ENCODE measurements around the gene CLSTN2.

DNA sequence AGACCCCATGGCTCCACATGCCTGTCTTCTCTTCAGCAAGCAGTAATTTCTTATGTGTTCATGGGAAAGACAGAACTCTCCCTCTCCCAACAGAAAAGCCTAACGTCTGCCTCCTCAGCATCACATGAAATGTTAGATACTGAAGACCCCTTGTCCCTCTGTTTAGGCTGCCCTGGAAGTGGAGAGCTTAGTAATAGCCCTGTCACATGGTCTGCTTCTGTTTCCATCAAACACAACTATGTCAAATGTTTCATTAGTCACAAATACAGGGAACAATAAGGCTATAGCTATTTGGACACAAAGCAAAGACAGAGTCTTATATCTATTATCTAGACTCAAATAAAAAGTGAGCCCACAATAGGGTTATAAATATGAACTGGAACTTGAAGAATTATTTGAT lies 552.6 kb downstream of the CLSTN2 start:
- TF ChIP-seq, protein P1, sequence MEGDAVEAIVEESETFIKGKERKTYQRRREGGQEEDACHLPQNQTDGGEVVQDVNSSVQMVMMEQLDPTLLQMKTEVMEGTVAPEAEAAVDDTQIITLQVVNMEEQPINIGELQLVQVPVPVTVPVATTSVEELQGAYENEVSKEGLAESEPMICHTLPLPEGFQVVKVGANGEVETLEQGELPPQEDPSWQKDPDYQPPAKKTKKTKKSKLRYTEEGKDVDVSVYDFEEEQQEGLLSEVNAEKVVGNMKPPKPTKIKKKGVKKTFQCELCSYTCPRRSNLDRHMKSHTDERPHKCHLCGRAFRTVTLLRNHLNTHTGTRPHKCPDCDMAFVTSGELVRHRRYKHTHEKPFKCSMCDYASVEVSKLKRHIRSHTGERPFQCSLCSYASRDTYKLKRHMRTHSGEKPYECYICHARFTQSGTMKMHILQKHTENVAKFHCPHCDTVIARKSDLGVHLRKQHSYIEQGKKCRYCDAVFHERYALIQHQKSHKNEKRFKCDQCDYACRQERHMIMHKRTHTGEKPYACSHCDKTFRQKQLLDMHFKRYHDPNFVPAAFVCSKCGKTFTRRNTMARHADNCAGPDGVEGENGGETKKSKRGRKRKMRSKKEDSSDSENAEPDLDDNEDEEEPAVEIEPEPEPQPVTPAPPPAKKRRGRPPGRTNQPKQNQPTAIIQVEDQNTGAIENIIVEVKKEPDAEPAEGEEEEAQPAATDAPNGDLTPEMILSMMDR (IDR thresholded peaks at IDR 0.05; ENCODE audit: control extremely low read depth in 1 of 3, insufficient read depth in 1 of 3, low read depth in 1 of 3, low read length in 3 of 3): no peak
- TF ChIP-seq POLR2AphosphoS5 (IDR thresholded peaks at IDR 0.05; ENCODE audit: low read depth, low read length): no peak
- TF ChIP-seq TBP (IDR thresholded peaks at IDR 0.05; ENCODE audit: low read depth, low read length): no peak
- TF ChIP-seq SIN3A (conservative IDR thresholded peaks at IDR 0.05 in 1 of 2, IDR thresholded peaks at IDR 0.05 in 1 of 2; ENCODE audit: low read depth in 1 of 2, low read length in 2 of 2): no peak
- no peak for TF ChIP-seq POLR2A (IDR thresholded peaks at IDR 0.05; ENCODE audit: control extremely low read depth in 1 of 2, low read depth in 2 of 2, low read length in 2 of 2)
- no peak for TF ChIP-seq YY1 (IDR thresholded peaks at IDR 0.05; ENCODE audit: low read depth, low read length)
- no peak for TF ChIP-seq BACH1 (IDR thresholded peaks at IDR 0.05; ENCODE audit: low read length)
- no peak for TF ChIP-seq NRF1 (IDR thresholded peaks at IDR 0.05; ENCODE audit: low read depth, low read length)
- no peak for TF ChIP-seq ZNF274 (IDR thresholded peaks at IDR 0.05; ENCODE audit: borderline replicate concordance, extremely low read depth, low read length)
- no peak for TF ChIP-seq SP1 (IDR thresholded peaks at IDR 0.05; ENCODE audit: low read depth, low read length)
- TF ChIP-seq, protein P2, sequence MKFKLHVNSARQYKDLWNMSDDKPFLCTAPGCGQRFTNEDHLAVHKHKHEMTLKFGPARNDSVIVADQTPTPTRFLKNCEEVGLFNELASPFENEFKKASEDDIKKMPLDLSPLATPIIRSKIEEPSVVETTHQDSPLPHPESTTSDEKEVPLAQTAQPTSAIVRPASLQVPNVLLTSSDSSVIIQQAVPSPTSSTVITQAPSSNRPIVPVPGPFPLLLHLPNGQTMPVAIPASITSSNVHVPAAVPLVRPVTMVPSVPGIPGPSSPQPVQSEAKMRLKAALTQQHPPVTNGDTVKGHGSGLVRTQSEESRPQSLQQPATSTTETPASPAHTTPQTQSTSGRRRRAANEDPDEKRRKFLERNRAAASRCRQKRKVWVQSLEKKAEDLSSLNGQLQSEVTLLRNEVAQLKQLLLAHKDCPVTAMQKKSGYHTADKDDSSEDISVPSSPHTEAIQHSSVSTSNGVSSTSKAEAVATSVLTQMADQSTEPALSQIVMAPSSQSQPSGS (IDR thresholded peaks at IDR 0.05; ENCODE audit: low read length): no peak
- TF ChIP-seq, protein P3, sequence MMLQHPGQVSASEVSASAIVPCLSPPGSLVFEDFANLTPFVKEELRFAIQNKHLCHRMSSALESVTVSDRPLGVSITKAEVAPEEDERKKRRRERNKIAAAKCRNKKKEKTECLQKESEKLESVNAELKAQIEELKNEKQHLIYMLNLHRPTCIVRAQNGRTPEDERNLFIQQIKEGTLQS (IDR thresholded peaks at IDR 0.05; ENCODE audit: insufficient read depth, low read depth, low read length): no peak
- TF ChIP-seq TEAD4 (IDR thresholded peaks at IDR 0.05; ENCODE audit: low read depth, low read length): no peak
- no peak for TF ChIP-seq RAD21 (IDR thresholded peaks at IDR 0.05 in 1 of 2, conservative IDR thresholded peaks at IDR 0.05 in 1 of 2; ENCODE audit: low read depth in 2 of 2, low read length in 2 of 2)

Data from H1 (cell line).